NCI-H510A (cell line): Measurements from ENCODE around the gene CNKSR2.
"Not testable (repeated sequence)": the region's sequence is repeated elsewhere in the genome, so short reads cannot be mapped to it uniquely, and the experiment has no call there.

Experiments
- DNase-seq: peaks from one replicate; lab custom pipeline; 2025; lab: John Stamatoyannopoulos, UW

Gene CNKSR2

GRCh38 chrX:21440911-21441310 lies 66.7 kb downstream of the CNKSR2 start:
- DNase-seq = no peak

DNA sequence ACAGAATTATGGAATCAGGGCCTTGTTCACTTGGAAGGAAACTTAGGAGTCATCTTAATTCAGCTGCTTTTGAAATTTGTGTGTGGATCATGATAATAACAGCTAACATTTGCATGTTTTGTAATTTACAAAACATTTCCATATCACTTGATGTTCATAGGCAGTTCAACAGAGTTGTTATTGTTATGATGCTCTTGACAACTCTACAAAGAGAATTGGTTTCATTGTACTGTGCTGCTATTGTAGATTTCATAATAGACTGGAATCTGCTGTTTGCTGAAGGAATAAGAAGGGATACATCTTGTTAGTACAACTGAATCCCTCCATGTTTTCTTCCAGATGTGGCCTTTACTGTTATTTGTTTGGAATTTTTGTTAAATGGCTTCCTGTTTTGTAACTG lies 83.5 kb downstream of the CNKSR2 start:
- no peak for DNase-seq

GRCh38 chrX:21469071-21469470 lies 94.9 kb downstream of the CNKSR2 start:
- DNase-seq = no peak

DNA sequence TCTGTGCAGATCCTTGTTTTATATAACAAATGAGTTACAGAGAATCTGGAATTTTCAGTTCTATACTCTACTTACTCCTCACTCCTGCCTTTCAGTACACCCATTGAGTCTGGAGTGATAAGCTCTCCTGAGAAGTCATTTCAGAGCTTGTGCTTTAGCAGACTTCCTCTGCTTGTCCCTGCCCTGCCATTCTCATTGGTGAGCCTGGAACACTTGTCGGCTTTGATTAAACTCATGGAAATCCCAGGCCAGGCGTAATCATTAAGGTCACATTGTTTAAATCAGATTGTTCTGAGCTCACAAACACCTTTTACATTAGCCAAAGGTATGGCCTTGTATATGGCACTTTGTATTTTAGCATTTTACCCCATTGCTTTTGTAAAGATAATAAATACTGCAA lies 102.7 kb downstream of the CNKSR2 start:
- DNase-seq = no peak

- DNase-seq = no peak
Observed at GRCh38 chrX:21479695-21480270, 105.6 kb downstream of the CNKSR2 start.

GRCh38 chrX:21481761-21482160 lies 107.5 kb downstream of the CNKSR2 start:
- no peak for DNase-seq

DNA sequence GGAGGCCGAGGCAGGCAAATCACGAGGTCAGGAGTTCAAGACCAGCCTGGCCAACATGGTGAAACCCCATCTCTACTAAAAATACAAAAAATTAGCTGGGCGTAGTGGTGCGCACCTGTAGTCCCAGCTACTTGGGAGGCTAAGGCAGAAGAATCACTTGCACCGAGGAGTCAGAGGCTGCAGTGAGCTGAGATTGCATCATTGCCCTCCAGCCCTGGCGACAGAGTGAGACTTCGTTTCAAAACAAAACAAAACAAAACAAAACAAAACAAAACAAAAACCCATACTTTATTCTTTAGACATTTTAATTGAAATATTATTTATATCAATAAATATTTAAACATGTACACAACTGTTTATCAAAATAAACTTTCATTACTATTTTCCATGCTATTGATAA lies 109.8 kb downstream of the CNKSR2 start:
- not testable (repeated sequence) for DNase-seq

DNA sequence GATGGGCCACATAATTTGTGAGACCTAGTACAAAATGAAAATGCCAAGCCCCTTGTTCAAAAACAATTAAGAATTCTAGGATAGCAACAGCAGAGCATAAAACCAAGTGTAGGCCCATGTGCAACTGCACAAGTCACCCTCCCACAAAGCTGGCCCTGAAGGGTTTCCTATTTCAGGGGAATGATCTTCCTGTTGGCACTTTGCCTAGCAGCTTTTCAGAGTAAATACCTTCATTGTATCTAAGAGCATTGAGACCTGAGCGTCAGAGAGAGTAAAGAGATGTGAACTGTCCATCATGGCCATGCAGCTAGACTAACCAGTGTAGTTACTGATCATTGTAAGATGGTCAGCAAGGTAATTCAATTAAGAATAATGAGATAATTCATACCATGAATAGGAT lies 113.6 kb downstream of the CNKSR2 start:
- peak; percentile 48 for DNase-seq

- no peak for DNase-seq
Observed at GRCh38 chrX:21490341-21490740, 116.1 kb downstream of the CNKSR2 start.

GRCh38 chrX:21493226-21493830 lies 119.1 kb downstream of the CNKSR2 start:
- no peak for DNase-seq

DNA sequence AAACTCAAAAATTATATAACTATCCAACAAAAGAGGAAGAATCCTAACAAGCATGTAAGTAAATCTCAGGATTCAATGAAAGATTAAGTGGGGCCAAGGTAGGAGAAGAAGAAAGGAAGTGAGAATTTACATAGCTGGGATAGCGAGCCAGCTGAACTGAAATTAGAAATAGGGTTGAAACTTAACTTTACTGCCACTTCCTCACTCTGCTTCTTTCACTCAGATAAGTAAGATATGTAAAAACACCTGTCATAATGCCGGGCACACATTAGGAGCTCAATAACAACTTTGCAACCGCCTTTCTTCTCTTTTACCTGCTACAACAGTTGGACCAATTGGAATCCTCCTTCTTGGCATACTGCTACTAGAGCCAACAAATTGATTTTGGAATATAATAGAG lies 129.4 kb downstream of the CNKSR2 start:
- DNase-seq = no peak

GRCh38 chrX:21509912-21510311 lies 135.7 kb downstream of the CNKSR2 start:
- DNase-seq = no peak

DNA sequence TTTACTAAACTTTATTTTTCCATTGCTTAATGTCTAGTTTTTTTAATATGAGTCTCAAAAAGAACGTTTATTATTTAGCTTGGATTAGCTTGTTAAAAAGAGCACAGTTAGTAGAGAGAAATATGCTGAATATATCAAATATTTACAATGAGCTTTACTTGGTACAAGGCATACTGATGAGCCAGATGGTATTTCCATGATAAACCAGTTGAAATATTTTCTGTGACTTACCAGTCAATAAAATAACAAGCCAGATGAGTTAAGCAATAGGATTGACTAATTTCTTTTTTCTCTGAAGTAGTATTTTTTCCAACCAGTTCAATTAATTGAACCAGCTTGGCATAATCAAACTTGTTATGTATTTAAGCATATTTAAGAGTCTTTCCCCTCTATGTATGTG lies 149.8 kb downstream of the CNKSR2 start:
- no peak for DNase-seq

GRCh38 chrX:21528076-21528475 lies 153.9 kb downstream of the CNKSR2 start:
- no peak for DNase-seq

- no peak for DNase-seq
Observed at GRCh38 chrX:21529771-21530170, 155.6 kb downstream of the CNKSR2 start.

GRCh38 chrX:21544642-21545041 lies 170.4 kb downstream of the CNKSR2 start:
- not testable (repeated sequence) for DNase-seq

DNA sequence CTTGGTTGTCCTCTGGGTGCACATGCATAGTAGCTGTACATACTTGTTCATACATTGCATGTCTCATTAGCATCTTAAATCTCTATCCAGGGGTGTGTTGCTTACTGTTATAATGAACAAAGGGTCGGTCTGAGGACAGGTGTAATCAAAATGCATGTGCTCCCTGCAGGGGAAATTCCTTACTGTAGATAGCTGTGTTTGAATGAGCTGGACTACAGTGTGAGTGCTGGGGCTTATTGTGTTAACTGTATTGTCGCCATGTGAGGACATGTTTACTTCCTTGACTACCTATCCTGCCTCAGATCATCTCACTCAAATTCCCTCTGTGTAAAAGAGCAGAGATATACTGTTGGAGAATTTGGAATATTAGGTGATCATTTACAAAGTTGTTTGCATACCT lies 185.2 kb downstream of the CNKSR2 start:
- DNase-seq = no peak

GRCh38 chrX:21565025-21565424 lies 190.8 kb downstream of the CNKSR2 start:
- DNase-seq = no peak

- DNase-seq = no peak
Observed at GRCh38 chrX:21574793-21575192, 200.6 kb downstream of the CNKSR2 start.

- no peak for DNase-seq
Observed at GRCh38 chrX:21581479-21581878, 207.3 kb downstream of the CNKSR2 start.

DNA sequence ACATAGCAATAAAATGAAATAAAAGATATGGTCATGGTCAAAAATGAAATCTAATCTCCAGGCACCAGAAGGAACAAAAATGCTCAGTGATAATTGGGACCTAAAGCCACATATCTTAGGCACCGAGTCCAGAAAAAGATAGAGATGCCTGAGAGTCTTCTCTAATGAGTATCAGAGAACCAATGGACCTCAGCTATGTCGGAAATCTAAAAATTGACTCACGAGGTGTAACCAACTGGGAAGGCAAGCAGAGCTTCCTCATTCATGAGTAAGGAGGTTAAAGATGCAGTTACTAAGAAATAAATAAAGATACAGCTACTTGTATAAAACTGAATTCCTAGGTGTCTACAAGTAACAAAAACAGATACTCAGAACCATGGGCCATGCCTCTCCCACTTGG lies 211.8 kb downstream of the CNKSR2 start:
- no peak for DNase-seq

GRCh38 chrX:21590012-21590776 lies 216.0 kb downstream of the CNKSR2 start:
- no peak for DNase-seq

DNA sequence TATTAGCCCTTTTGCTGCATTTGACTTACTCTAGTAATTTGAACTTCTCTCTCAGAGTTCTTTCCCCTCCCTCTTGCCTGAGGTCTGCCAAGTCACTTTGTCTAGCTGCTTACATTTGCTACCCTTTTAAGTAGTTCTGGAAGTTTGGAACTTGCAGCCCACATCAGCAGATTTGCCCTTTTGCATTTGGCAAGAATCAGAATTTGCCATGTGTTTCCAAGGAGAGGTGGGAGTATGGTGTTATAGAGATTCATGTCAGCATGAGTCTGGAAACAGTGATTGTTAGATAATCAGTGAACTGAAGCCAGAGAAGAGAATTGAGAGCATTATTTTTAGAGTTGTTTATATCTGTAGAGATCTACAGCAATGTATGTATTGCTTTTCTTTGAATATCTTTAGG lies 231.8 kb downstream of the CNKSR2 start:
- DNase-seq = no peak

DNA sequence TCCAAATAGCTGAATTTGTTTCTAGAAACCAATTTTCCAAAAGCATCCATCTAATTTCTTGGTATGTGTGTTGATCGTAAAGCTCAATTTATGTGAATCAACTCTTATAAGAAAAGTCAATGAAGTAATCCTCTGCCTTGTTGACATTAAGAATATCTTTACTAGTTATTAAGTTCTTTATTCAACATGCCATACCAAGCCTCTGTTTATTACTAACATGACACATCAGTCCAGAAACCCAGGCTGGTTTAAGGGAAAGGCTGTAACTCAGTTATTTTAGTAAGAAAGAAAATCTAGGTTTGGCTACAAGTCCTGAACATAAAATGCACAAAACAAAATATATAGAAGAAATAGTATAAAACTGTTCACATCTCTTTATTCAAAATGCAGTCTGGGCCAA lies 235.9 kb downstream of the CNKSR2 start:
- DNase-seq = no peak
